Body of pancreas (tissue), 4 donors: ENCODE data around the gene SLC27A2. TPM values are rescaled to one million over a fixed set of nuclear protein-coding genes. Genes with fewer than 3 reads are reported as not detected.

Experiments
- ATAC-seq: fragments of 150-250 bp; one replicate; pipeline ENCODE4 v1.9.1; 2016
- DNase-seq, 4 donors: peaks; one replicate each; pipeline ENCODE4 v3.0.0-alpha.2; 2019
- H3K27ac ChIP-seq, 4 donors: fragments of 200-600 bp; sonication (generic); 1 replicate in 3 of 4; 2 replicates in 1 of 4; pipeline versions ENCODE4 v1.5.1 to v1.6.1; 2016 to 2019; ENCODE audit warnings: mild to moderate bottlenecking in 1 of 4, mixed read lengths in 1 of 4, moderate library complexity in 1 of 4
- H3K27me3 ChIP-seq, 2 donors: fragments of 200-600 bp; sonication (generic); one replicate each; pipeline ENCODE4 v1.6.0; 2016; ENCODE audit warnings: mild to moderate bottlenecking in 1 of 2
- H3K36me3 ChIP-seq, 2 donors: fragments of 200-600 bp; sonication (generic); replicated peaks in 1 of 2; 2 replicates each; pipeline ENCODE4 v1.5.1; 2016; ENCODE audit warnings: low read depth in 2 of 2; ENCODE audit not compliant: insufficient read depth in 1 of 2
- H3K4me1 ChIP-seq: fragments of 200-600 bp; sonication (generic); one replicate; pipeline ENCODE4 v1.6.0; 2016
- H3K4me3 ChIP-seq, 2 donors: fragments of 200-600 bp; sonication (generic); 1 replicate in 1 of 2; 2 replicates in 1 of 2; pipeline ENCODE4 v1.5.1; 2016 to 2019
- H3K9me3 ChIP-seq, 3 donors: fragments of 200-600 bp; sonication (generic); 1 replicate in 2 of 3; 2 replicates in 1 of 3; pipeline ENCODE4 v1.5.1; 2016
- POLR2A ChIP-seq, 3 donors: fragments of 450-650 bp; IDR thresholded peaks; one replicate each; pipeline ENCODE4 v1.6.1; 2016; ENCODE audit warnings: antibody characterized with exemption in 3 of 3, mild to moderate bottlenecking in 2 of 3
- WGBS, 2 donors: methylation state at CpG; one replicate each; pipeline ENCODE4 v1.1.5; 2017; 5-methylcytosine and 5-hydroxymethylcytosine counted together
- intact Hi-C: fragments of 100-400 bp; cut with DNase I; formaldehyde crosslinking; loops from one replicate; pipeline ENCODE4 v1.15.1; 2023
- total RNA-seq, 2 donors: library from RNA; depleted of rRNA; stranded (reverse); fragments of >200 nt; gene quantifications; one replicate each; pipeline ENCODE4 v1.1.0, GENCODE V29; 2016
- TF ChIP-seq, protein P1 (sequence below), 7 experiments: fragments of 450-650 bp in 4 of 7; fragments of 200-600 bp in 3 of 7; sonication (generic) in 3 of 7; IDR thresholded peaks; one replicate each; pipeline ENCODE4 v1.5.1; 2016 to 2019; ENCODE audit warnings: antibody characterized with exemption in 7 of 7

The SLC27A2 gene
- total RNA-seq, 2 donors from 2014 or later = 3.9 to 4.6 TPM

GRCh38 chr15:50137893-50138292 is 44.1 kb upstream of the SLC27A2 start:
- ATAC-seq (no peak), DNase-seq (no peak)
- intact Hi-C loops = no loop called here
- no peaks in the 10 kb centered on the region for H3K9me3 ChIP-seq
- H3K4me1 ChIP-seq = no peaks in the 10 kb centered on the region
- WGBS, 2 donors = 73 to 90% methylated on average over 2 of the region's 2 CpGs
- no peaks in the 10 kb centered on the region for H3K27me3 ChIP-seq
- no peak for TF ChIP-seq POLR2A (IDR thresholded peaks at IDR 0.05)
- TF ChIP-seq, protein P1, sequence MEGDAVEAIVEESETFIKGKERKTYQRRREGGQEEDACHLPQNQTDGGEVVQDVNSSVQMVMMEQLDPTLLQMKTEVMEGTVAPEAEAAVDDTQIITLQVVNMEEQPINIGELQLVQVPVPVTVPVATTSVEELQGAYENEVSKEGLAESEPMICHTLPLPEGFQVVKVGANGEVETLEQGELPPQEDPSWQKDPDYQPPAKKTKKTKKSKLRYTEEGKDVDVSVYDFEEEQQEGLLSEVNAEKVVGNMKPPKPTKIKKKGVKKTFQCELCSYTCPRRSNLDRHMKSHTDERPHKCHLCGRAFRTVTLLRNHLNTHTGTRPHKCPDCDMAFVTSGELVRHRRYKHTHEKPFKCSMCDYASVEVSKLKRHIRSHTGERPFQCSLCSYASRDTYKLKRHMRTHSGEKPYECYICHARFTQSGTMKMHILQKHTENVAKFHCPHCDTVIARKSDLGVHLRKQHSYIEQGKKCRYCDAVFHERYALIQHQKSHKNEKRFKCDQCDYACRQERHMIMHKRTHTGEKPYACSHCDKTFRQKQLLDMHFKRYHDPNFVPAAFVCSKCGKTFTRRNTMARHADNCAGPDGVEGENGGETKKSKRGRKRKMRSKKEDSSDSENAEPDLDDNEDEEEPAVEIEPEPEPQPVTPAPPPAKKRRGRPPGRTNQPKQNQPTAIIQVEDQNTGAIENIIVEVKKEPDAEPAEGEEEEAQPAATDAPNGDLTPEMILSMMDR (IDR thresholded peaks at IDR 0.05) = no peak
- no peaks in the 10 kb centered on the region for H3K36me3 ChIP-seq
- H3K4me3 ChIP-seq = no peak overlapping the region
- no peak overlapping the region for H3K27ac ChIP-seq

DNA sequence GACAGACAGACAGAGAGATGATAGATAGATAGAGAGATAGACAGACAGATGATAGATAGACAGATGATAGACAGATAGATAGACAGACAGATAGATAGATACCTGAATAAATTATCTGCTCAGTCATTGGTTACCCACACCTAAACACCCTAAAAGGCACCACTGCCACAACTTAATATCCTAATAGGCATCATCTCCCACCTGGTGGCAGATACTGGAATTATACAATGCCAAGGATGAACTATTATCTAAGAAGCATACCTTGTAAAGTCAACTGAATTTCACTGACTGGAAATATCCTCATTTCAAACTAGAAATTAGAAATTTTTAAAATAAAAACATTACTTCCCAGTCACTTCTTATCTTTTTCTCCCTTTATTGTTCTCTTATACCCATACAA is 43.6 kb upstream of the SLC27A2 start:
- no peaks in the 10 kb centered on the region for H3K36me3 ChIP-seq
- no peak for DNase-seq
- no peaks in the 10 kb centered on the region for H3K4me1 ChIP-seq
- H3K4me3 ChIP-seq = no peak overlapping the region
- no peaks in the 10 kb centered on the region for H3K27me3 ChIP-seq
- H3K9me3 ChIP-seq = no peaks in the 10 kb centered on the region
- no peak for TF ChIP-seq POLR2A (IDR thresholded peaks at IDR 0.05)
- TF ChIP-seq, protein P1 (IDR thresholded peaks at IDR 0.05) = no peak
- ATAC-seq = no peak
- H3K27ac ChIP-seq = no peak overlapping the region
- intact Hi-C loops = no loop called here

GRCh38 chr15:50140098-50140497 is 41.9 kb upstream of the SLC27A2 start:
- H3K27ac ChIP-seq = no peak overlapping the region
- H3K27me3 ChIP-seq = no peaks in the 10 kb centered on the region
- ATAC-seq (no peak), DNase-seq (no peak)
- WGBS, 2 donors = 0 to 4% methylated on average over 1 of the region's 1 CpG
- H3K4me1 ChIP-seq = no peaks in the 10 kb centered on the region
- TF ChIP-seq POLR2A (IDR thresholded peaks at IDR 0.05) = no peak
- TF ChIP-seq, protein P1 (IDR thresholded peaks at IDR 0.05) = no peak
- intact Hi-C loops = loop anchor here (5.0 kb wide), 1 partner anchor 1278 kb away; no protein-coding TSS in a partner anchor
- no peaks in the 10 kb centered on the region for H3K36me3 ChIP-seq
- H3K9me3 ChIP-seq = no peaks in the 10 kb centered on the region
- no peak overlapping the region for H3K4me3 ChIP-seq

- ATAC-seq (no peak), DNase-seq (no peak)
- TF ChIP-seq, protein P1 (IDR thresholded peaks at IDR 0.05) = no peak
- no peak for TF ChIP-seq POLR2A (IDR thresholded peaks at IDR 0.05)
- intact Hi-C loops = loop anchor here (5.0 kb wide), 1 partner anchor 1279 kb away; no protein-coding TSS in a partner anchor
- no peaks in the 10 kb centered on the region for H3K27me3 ChIP-seq
- no peak overlapping the region for H3K4me3 ChIP-seq
- H3K4me1 ChIP-seq = no peaks in the 10 kb centered on the region
- WGBS, 2 donors = 67 to 69% methylated on average over 3 of the region's 3 CpGs
- no peak overlapping the region for H3K27ac ChIP-seq
- H3K36me3 ChIP-seq = no peaks in the 10 kb centered on the region
- no peaks in the 10 kb centered on the region for H3K9me3 ChIP-seq
These were observed 41.0 kb upstream of the SLC27A2 start for GRCh38 chr15:50140983-50141382.

DNA sequence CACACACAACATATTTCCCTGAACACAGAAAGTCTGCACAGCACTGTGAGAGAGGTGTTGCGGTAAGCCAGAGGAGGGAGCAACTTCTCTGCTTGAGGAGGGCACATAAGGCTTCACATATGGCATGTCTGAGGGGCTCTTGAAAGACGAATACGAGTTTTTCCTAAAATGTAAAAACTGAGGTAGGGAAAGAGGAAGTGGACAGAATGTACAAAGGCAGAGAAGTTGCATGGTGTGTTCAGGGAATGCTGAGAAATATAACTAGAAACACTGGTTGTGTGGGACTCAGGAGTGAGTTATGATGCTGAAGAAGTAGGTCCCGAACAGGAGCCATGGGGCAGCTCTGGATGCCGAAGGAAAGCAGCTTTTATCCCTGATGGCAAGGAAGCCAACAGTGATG is 40.1 kb upstream of the SLC27A2 start:
- DNase-seq = no peak
- TF ChIP-seq POLR2A (IDR thresholded peaks at IDR 0.05) = no peak
- TF ChIP-seq, protein P1 (IDR thresholded peaks at IDR 0.05) = no peak

More for the DNA sequence above, 40.1 kb upstream of the SLC27A2 start:
- Histone ChIP-seq H3K27me3 (no peaks in the 10 kb centered on the region), H3K36me3 (no peaks in the 10 kb centered on the region), H3K9me3 (no peaks in the 10 kb centered on the region), H3K27ac (no peak overlapping the region), H3K4me3 (no peak overlapping the region), H3K4me1 (no peaks in the 10 kb centered on the region)
- 60 to 74% methylated on average over 5 of the region's 5 CpGs for WGBS, 2 donors
- ATAC-seq = no peak
- intact Hi-C loops = loop anchor here (5.0 kb wide), 1 partner anchor 1280 kb away; no protein-coding TSS in a partner anchor
